NCI-H2029 treated with DMSO at 0.1 percent for 48 hours (cell line): ENCODE data around the gene NR4A1.

Source experiments
- DNase-seq: peaks from one replicate; lab custom pipeline; 2025; lab: John Stamatoyannopoulos, UW

NR4A1 gene

GRCh38 chr12:52018433-52019112, 32.7 kb upstream of the NR4A1 start:
- no peak for DNase-seq

GRCh38 chr12:52019113-52019770, 32.0 kb upstream of the NR4A1 start:
- no peak for DNase-seq

GRCh38 chr12:52020539-52021336, 30.5 kb upstream of the NR4A1 start:
- DNase-seq, result no peak

- no peak for DNase-seq
Observed at GRCh38 chr12:52022841-52023181, 28.4 kb upstream of the NR4A1 start.

GRCh38 chr12:52023182-52023975, 27.9 kb upstream of the NR4A1 start:
- peak; percentile 36 for DNase-seq

- no peak for DNase-seq
Observed at GRCh38 chr12:52023976-52024688, 27.1 kb upstream of the NR4A1 start.

GRCh38 chr12:52024845-52025230, 26.4 kb upstream of the NR4A1 start:
- no peak for DNase-seq

GRCh38 chr12:52026263-52026662, 25.0 kb upstream of the NR4A1 start:
- DNase-seq, result no peak

- DNase-seq, result no peak
Observed at GRCh38 chr12:52027085-52027843, 24.0 kb upstream of the NR4A1 start.

- peak; percentile 57 for DNase-seq
Observed at GRCh38 chr12:52029685-52030084, 21.6 kb upstream of the NR4A1 start.

- DNase-seq, result peak; percentile 22
Observed at GRCh38 chr12:52032446-52032803, 18.8 kb upstream of the NR4A1 start.

GRCh38 chr12:52032804-52033445, 18.3 kb upstream of the NR4A1 start:
- peak; percentile 78 for DNase-seq

- no peak for DNase-seq
Observed at GRCh38 chr12:52033446-52034140, 17.6 kb upstream of the NR4A1 start.

- no peak for DNase-seq
Observed at GRCh38 chr12:52035190-52035589, 16.1 kb upstream of the NR4A1 start.

- DNase-seq, result no peak
Observed at GRCh38 chr12:52035926-52036325, 15.3 kb upstream of the NR4A1 start.

- DNase-seq, result no peak
Observed at GRCh38 chr12:52036587-52037171, 14.6 kb upstream of the NR4A1 start.

GRCh38 chr12:52037248-52037861, 13.9 kb upstream of the NR4A1 start:
- no peak for DNase-seq

- DNase-seq, result no peak
Observed at GRCh38 chr12:52038447-52038846, 12.8 kb upstream of the NR4A1 start.

GRCh38 chr12:52041035-52041434, 10.2 kb upstream of the NR4A1 start:
- DNase-seq, result no peak
